Lower leg skin (tissue), 4 donors: Measurements from ENCODE around the gene PCCA. TPM values are rescaled to one million over a fixed set of nuclear protein-coding genes. Genes with fewer than 3 reads are reported as not detected.

Experiments used
- DNase-seq, 2 donors: peaks; one replicate each; pipeline ENCODE4 v3.0.0-alpha.2; 2019; ENCODE audit warnings: low spot score in 2 of 2
- H3K4me3 ChIP-seq: fragments of 200-600 bp; sonication (generic); 2 replicates; pipeline ENCODE4 v1.5.1; 2017; ENCODE audit warnings: mild to moderate bottlenecking, low read depth; ENCODE audit not compliant: poor library complexity, severe bottlenecking
- POLR2A ChIP-seq, 2 donors: fragments of 450-650 bp; IDR thresholded peaks; one replicate each; pipeline ENCODE4 v1.6.1; 2016 to 2017; ENCODE audit warnings: antibody characterized with exemption in 2 of 2, mild to moderate bottlenecking in 1 of 2, moderate library complexity in 1 of 2
- WGBS, 2 donors: methylation state at CpG; one replicate each; pipeline ENCODE4 v1.1.5; 2018; 5-methylcytosine and 5-hydroxymethylcytosine counted together
- intact Hi-C: fragments of 100-400 bp; cut with DNase I; formaldehyde crosslinking; loops from one replicate; pipeline ENCODE4 v1.15.0; 2023; ENCODE audit warnings: low total_unique reads
- total RNA-seq, 4 donors: library from RNA; depleted of rRNA; stranded (reverse); fragments of >200 nt; gene quantifications; one replicate each; pipeline ENCODE4 v1.1.0, GENCODE V29; 2016
- TF ChIP-seq, protein P1 (sequence below), 3 donors: fragments of 450-650 bp; IDR thresholded peaks; one replicate each; pipeline ENCODE4 v1.5.1; 2016; ENCODE audit warnings: antibody characterized with exemption in 3 of 3, mild to moderate bottlenecking in 3 of 3, moderate library complexity in 2 of 3

PCCA gene
- total RNA-seq, 4 donors from 2014 or later, result 24.3 to 34.2 (median 26.2) TPM

DNA sequence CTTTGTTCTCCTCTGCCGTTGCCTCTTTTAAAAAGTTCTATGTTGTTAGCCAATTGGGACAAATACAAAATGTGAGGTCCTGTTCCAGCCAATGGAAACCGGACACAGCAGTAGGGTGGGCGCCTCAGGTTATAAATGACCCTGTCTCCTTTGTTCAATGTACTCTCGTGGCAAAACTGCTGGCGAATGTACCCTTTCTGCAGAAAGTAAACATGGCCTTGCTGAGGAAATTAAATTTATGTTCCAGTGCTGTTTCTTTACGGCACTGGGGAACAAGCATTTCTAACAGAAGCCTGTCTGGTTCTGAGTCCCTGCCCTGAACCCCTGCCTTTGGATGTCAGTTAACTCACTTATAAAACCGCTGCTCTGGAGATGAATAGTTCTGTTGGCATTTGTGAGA, 140.7 kb downstream of the PCCA start:
- TF ChIP-seq, protein P1, sequence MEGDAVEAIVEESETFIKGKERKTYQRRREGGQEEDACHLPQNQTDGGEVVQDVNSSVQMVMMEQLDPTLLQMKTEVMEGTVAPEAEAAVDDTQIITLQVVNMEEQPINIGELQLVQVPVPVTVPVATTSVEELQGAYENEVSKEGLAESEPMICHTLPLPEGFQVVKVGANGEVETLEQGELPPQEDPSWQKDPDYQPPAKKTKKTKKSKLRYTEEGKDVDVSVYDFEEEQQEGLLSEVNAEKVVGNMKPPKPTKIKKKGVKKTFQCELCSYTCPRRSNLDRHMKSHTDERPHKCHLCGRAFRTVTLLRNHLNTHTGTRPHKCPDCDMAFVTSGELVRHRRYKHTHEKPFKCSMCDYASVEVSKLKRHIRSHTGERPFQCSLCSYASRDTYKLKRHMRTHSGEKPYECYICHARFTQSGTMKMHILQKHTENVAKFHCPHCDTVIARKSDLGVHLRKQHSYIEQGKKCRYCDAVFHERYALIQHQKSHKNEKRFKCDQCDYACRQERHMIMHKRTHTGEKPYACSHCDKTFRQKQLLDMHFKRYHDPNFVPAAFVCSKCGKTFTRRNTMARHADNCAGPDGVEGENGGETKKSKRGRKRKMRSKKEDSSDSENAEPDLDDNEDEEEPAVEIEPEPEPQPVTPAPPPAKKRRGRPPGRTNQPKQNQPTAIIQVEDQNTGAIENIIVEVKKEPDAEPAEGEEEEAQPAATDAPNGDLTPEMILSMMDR (IDR thresholded peaks at IDR 0.05), result no peak
- no peak for TF ChIP-seq POLR2A (IDR thresholded peaks at IDR 0.05)
- intact Hi-C loops, result loop anchor here (10.0 kb wide), 1 partner anchor 315 kb away; no protein-coding TSS in a partner anchor
- WGBS, 2 donors, result 75 to 76% methylated on average over 7 of the region's 7 CpGs
- H3K4me3 ChIP-seq, result no peak overlapping the region
- no peak for DNase-seq

DNA sequence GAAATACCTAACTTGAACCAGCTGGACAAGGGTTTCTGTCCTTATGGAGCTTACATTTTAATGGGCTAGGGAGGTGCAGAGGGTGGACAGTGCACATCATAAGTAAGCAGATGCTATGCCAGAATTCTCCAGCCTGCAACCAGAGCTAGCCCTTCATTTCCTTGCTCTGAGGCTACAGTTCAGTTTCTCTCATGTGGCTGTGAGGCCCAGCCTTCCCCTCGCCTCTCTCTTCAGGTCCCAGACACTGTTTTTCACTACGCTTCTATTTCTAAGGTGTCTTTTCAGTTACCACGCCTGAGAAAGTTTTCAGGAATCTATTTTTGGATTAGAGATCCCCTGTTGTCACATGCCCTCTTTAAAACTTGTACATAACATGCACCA, 141.9 kb downstream of the PCCA start:
- no peak for DNase-seq
- no peak overlapping the region for H3K4me3 ChIP-seq
- TF ChIP-seq, protein P1 (IDR thresholded peaks at IDR 0.05), result no peak
- no peak for TF ChIP-seq POLR2A (IDR thresholded peaks at IDR 0.05)
- 53 to 59% methylated on average over 3 of the region's 3 CpGs for WGBS, 2 donors
- intact Hi-C loops, result loop anchor here (10.0 kb wide), 1 partner anchor 316 kb away; no protein-coding TSS in a partner anchor

DNA sequence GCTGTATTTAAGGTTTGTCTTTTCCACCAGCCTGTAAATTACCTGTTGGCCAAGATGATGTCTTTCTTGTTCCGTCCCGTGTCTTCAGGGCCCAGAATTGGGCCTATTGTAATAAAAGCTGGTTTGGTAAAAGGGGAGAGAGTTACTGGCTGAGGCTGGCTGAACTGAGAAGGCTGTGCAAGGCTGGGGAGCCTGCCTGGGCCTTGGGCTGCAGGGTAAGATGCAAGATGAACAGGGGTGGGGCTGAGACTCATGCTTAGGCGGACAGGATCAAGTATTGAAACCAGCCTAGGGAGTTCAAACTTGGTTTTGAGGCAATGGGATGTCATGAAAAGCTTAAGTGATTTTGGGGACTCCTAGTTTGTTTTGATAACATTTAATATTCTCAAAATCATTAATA, 142.3 kb downstream of the PCCA start:
- no peak overlapping the region for H3K4me3 ChIP-seq
- no peak for DNase-seq
- intact Hi-C loops, result loop anchor here (10.0 kb wide), 1 partner anchor 316 kb away; no protein-coding TSS in a partner anchor
- 57 to 58% methylated on average over 3 of the region's 3 CpGs for WGBS, 2 donors
- TF ChIP-seq, protein P1 (IDR thresholded peaks at IDR 0.05), result no peak
- TF ChIP-seq POLR2A (IDR thresholded peaks at IDR 0.05), result no peak

DNA sequence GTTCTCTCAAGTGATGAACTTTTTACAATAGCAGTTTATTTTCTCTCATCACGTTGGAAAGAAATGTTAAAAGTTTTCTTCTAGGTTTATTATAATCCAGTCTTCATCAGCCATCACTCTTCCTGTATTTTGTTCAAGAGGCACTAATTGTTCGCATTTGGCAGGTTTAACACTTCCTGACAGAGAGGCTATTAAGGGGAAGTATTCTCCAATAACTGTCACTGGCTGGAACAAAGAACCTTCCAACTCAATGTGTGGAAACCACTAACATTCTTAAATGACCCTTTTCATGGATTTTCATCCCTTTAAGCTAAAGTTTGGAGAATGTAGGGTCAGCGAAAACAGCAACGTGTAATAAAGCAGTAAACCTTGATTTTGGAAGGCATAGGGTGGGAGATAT, 145.1 kb downstream of the PCCA start:
- TF ChIP-seq, protein P1 (IDR thresholded peaks at IDR 0.05), result no peak
- no peak for TF ChIP-seq POLR2A (IDR thresholded peaks at IDR 0.05)
- 68 to 74% methylated on average over 4 of the region's 4 CpGs for WGBS, 2 donors
- intact Hi-C loops, result loop anchor here (10.0 kb wide), 1 partner anchor 319 kb away; no protein-coding TSS in a partner anchor
- no peak for DNase-seq
- no peak overlapping the region for H3K4me3 ChIP-seq

DNA sequence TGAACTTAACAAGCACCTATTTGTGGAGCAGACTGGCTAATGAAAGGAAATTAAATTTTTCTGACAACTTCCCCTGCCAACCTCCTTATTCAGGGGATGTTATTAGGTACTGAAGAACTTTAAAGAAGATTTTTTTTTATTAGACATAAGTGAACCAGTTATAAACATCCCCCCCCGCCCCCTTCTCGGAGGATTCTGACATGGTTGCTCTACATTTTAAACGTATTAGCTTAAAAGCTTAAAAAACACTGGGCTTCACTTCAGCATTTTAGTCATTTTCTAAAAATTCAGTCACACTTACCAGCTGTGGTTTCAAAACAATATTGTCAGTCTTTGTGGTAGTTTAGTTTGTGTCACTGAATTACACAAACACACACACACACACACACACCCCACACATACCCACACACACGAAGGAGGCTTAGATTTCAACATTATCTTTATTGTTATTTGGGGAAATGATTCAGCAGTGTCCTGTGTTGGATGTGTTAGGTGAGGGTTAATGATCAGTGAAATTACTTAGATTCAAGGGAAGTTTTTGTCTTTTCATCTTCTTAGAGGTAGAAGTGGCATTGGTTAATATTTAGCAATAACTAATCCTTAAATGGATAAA, 145.7 kb downstream of the PCCA start:
- intact Hi-C loops, result loop anchor here (10.0 kb wide), 1 partner anchor 320 kb away; no protein-coding TSS in a partner anchor
- TF ChIP-seq, protein P1 (IDR thresholded peaks at IDR 0.05), result no peak
- no peak for TF ChIP-seq POLR2A (IDR thresholded peaks at IDR 0.05)
- WGBS, 2 donors, result 58 to 75% methylated on average over 4 of the region's 4 CpGs
- H3K4me3 ChIP-seq, result no peak overlapping the region
- no peak for DNase-seq
